Panc1 (cell line): ENCODE measurements around the gene ADD2. TPM values are rescaled to one million over a fixed set of nuclear protein-coding genes. Genes with fewer than 3 reads are reported as not detected.

ENCODE experiments used
- ATAC-seq: fragments of 200-7000 bp; cut with Tn5 transposase; 2 replicates; pipeline ENCODE4 v1.9.1; 2020; ENCODE audit warnings: mild to moderate bottlenecking, moderate library complexity
- BruUV-seq: library from RNA; stranded (reverse); fragments of 400-500 nt; replicated peaks from 2 replicates; lab custom pipeline; 2021; lab: Mats Ljungman, UMichigan
- CTCF ChIA-PET: fragments of 300-600 bp; sonication (Branson Sonifier 250); formaldehyde crosslinking; loops from one replicate; lab custom pipeline; 2022; ENCODE audit warnings: antibody characterized with exemption; lab: Charles Lee
- POLR2A ChIA-PET: fragments of 300-600 bp; sonication (Branson Sonifier 250); formaldehyde crosslinking; loops from one replicate; lab custom pipeline; 2022; ENCODE audit warnings: antibody characterized with exemption; lab: Charles Lee
- DNase-seq: peaks from one replicate; pipeline ENCODE4 v3.0.0-alpha.2; 2010; ENCODE audit warnings: low read depth, low spot score
- H3K27ac ChIP-seq: 2 replicates; pipeline ENCODE4 v1.5.1; 2011; ENCODE audit warnings: mild to moderate bottlenecking, low read length, inconsistent platforms
- H3K27me3 ChIP-seq: fragments of 200-500 bp; sonication (Bioruptor generic); 2 replicates; pipeline ENCODE4 v1.6.0; 2014; ENCODE audit warnings: low read length, inconsistent platforms; ENCODE audit not compliant: control insufficient read depth, insufficient read depth
- H3K36me3 ChIP-seq: fragments of 200-500 bp; sonication (Bioruptor generic); 2 replicates; pipeline ENCODE4 v1.5.1; 2014; ENCODE audit warnings: inconsistent platforms, mild to moderate bottlenecking, low read length, moderate library complexity; ENCODE audit not compliant: control insufficient read depth, insufficient read depth
- H3K4me1 ChIP-seq: 2 replicates; pipeline ENCODE4 v1.5.1; 2011; ENCODE audit warnings: inconsistent platforms, mild to moderate bottlenecking, low read length, moderate library complexity; ENCODE audit not compliant: control insufficient read depth, insufficient read depth
- H3K4me3 ChIP-seq, 2 experiments: 2 replicates each; pipeline ENCODE4 v1.5.1; 2011 to 2012; ENCODE audit warnings: low read depth in 2 of 2, low read length in 2 of 2, mild to moderate bottlenecking in 2 of 2, inconsistent platforms in 1 of 2, moderate library complexity in 1 of 2
- H3K9me3 ChIP-seq: fragments of 200-500 bp; sonication (Bioruptor generic); 2 replicates; pipeline ENCODE4 v1.5.1; 2014; ENCODE audit warnings: low read depth, mild to moderate bottlenecking, inconsistent platforms, low read length, moderate library complexity; ENCODE audit not compliant: control insufficient read depth, insufficient read depth
- POLR2AphosphoS5 ChIP-seq: IDR thresholded peaks from 2 replicates; pipeline ENCODE4 v1.6.1; 2012; ENCODE audit warnings: mild to moderate bottlenecking, low read depth, low read length, moderate library complexity
- SIN3A ChIP-seq: IDR thresholded peaks from 2 replicates; pipeline ENCODE4 v1.6.1; 2012; ENCODE audit warnings: low read depth, mild to moderate bottlenecking, low read length, moderate library complexity, borderline replicate concordance; ENCODE audit not compliant: insufficient read depth
- TCF7L2 ChIP-seq: IDR thresholded peaks from 2 replicates; pipeline ENCODE4 v1.6.1; 2011; ENCODE audit warnings: mild to moderate bottlenecking, low read depth, low read length, inconsistent platforms
- in situ Hi-C: cut with HindIII; loops from 2 replicates; pipeline ENCODE4 v1.10.0; 2016; ENCODE audit warnings: low sequenced_read_pairs, low pct_unique_long_range_greater_than_20kb
- intact Hi-C: fragments of 100-400 bp; cut with micrococcal nuclease; formaldehyde crosslinking; loops from one replicate; pipeline ENCODE4 v1.10.0; 2022; ENCODE audit not compliant: unreplicated experiment
- total RNA-seq: library from RNA; stranded (reverse); gene quantifications from one replicate; pipeline ENCODE4 v1.2.1, GENCODE V29; 2021; ENCODE audit not compliant: unreplicated experiment
- TF ChIP-seq, protein P1 (sequence below): fragments of 450-650 bp; IDR thresholded peaks from 2 replicates; pipeline ENCODE4 v1.5.1; 2017; ENCODE audit warnings: mild to moderate bottlenecking
- TF ChIP-seq, protein P2 (sequence below), 2 experiments: IDR thresholded peaks; 2 replicates each; pipeline ENCODE4 v1.6.1; 2011 to 2012; ENCODE audit warnings: low read depth in 2 of 2, control low read depth in 1 of 2, low read length in 1 of 2, mild to moderate bottlenecking in 1 of 2, moderate library complexity in 1 of 2; ENCODE audit not compliant: insufficient read depth in 1 of 2

ADD2 gene
- total RNA-seq, 1 experiment from 2014 or later, result 0.26 TPM

DNA sequence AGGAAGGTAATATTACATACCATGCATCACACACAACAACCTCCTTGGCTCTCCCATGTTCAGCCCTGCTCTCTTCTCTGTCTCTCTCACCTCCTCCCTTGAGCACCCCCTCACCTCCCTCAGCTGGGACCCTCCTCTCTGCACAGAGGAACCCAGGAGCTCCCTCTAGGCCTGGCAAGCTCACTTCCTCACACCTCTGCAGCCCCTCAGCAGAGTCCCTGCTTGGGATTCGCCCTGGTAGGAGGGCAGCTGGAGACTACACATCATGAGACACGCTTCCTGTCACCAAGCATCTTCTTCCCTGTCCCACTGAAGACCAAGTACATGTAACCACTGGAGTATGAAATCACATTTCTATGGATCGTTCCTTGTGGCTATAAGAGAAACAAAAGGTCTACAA, 51.0 kb downstream of the ADD2 start:
- POLR2A ChIA-PET, result interaction anchor here (0.5 kb wide), 1 partner anchor 23 kb away, joined by 4 read pairs; no protein-coding TSS in a partner anchor
- DNase-seq, result no peak
- in situ Hi-C loops (no loop called here), intact Hi-C loops (no loop called here)
- H3K4me3 ChIP-seq, result no peak overlapping the region
- no peak overlapping the region for H3K27ac ChIP-seq
- BruUV-seq, result no TSS peak
- ATAC-seq, result no peak
- no peaks in the 10 kb centered on the region for H3K9me3 ChIP-seq
- H3K27me3 ChIP-seq, result peaks cover 3% of the 10 kb centered on the region
- CTCF ChIA-PET, result no interaction called here
- H3K36me3 ChIP-seq, result no peaks in the 10 kb centered on the region
- H3K4me1 ChIP-seq, result no peaks in the 10 kb centered on the region
- TF ChIP-seq SIN3A, result no peak
- TF ChIP-seq, protein P1, sequence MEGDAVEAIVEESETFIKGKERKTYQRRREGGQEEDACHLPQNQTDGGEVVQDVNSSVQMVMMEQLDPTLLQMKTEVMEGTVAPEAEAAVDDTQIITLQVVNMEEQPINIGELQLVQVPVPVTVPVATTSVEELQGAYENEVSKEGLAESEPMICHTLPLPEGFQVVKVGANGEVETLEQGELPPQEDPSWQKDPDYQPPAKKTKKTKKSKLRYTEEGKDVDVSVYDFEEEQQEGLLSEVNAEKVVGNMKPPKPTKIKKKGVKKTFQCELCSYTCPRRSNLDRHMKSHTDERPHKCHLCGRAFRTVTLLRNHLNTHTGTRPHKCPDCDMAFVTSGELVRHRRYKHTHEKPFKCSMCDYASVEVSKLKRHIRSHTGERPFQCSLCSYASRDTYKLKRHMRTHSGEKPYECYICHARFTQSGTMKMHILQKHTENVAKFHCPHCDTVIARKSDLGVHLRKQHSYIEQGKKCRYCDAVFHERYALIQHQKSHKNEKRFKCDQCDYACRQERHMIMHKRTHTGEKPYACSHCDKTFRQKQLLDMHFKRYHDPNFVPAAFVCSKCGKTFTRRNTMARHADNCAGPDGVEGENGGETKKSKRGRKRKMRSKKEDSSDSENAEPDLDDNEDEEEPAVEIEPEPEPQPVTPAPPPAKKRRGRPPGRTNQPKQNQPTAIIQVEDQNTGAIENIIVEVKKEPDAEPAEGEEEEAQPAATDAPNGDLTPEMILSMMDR, result no peak
- TF ChIP-seq, protein P2, sequence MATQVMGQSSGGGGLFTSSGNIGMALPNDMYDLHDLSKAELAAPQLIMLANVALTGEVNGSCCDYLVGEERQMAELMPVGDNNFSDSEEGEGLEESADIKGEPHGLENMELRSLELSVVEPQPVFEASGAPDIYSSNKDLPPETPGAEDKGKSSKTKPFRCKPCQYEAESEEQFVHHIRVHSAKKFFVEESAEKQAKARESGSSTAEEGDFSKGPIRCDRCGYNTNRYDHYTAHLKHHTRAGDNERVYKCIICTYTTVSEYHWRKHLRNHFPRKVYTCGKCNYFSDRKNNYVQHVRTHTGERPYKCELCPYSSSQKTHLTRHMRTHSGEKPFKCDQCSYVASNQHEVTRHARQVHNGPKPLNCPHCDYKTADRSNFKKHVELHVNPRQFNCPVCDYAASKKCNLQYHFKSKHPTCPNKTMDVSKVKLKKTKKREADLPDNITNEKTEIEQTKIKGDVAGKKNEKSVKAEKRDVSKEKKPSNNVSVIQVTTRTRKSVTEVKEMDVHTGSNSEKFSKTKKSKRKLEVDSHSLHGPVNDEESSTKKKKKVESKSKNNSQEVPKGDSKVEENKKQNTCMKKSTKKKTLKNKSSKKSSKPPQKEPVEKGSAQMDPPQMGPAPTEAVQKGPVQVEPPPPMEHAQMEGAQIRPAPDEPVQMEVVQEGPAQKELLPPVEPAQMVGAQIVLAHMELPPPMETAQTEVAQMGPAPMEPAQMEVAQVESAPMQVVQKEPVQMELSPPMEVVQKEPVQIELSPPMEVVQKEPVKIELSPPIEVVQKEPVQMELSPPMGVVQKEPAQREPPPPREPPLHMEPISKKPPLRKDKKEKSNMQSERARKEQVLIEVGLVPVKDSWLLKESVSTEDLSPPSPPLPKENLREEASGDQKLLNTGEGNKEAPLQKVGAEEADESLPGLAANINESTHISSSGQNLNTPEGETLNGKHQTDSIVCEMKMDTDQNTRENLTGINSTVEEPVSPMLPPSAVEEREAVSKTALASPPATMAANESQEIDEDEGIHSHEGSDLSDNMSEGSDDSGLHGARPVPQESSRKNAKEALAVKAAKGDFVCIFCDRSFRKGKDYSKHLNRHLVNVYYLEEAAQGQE (IDR thresholded peaks at IDR 0.05; ENCODE audit: insufficient read depth in 1 of 2, low read depth in 2 of 2, low read length in 1 of 2), result no peak

DNA sequence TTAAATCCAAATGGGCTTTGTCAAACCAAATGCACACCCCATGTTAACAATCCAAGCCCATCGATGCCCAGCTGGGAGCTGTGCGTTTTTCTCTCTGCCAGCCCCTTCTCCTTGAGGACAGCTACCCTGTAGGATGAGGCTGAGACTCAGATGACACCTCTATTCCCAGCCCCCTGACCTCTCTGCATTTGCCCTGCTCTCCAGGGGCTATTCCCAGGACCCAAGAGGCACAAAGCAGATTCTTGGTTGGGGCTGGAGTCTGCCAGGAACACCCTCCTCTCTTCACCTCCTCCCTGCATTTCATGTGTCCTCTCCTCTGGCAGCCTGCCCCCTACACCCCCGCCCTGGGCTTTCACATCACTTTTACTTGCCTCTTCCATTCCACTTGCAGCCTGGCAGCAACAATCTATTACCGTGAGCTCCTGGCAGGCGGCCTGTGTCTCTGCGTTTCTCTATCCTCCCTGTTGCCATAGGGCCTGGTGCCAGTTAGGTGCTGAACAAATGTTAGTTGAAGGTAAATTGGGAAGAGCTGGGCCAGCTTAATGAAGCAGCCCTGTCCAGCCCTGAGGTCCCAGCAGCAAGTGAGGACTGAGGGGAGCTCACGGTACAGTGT, 51.8 kb downstream of the ADD2 start:
- Histone ChIP-seq H3K4me1 (no peaks in the 10 kb centered on the region), H3K27me3 (peaks cover 3% of the 10 kb centered on the region), H3K4me3 (no peak overlapping the region), H3K9me3 (no peaks in the 10 kb centered on the region), H3K27ac (no peak overlapping the region), H3K36me3 (no peaks in the 10 kb centered on the region)
- DNase-seq, result no peak
- CTCF ChIA-PET, result no interaction called here
- intact Hi-C loops (no loop called here), in situ Hi-C loops (no loop called here)
- POLR2A ChIA-PET, result no interaction called here
- no peak for TF ChIP-seq POLR2AphosphoS5
- no peak for TF ChIP-seq TCF7L2
- TF ChIP-seq, protein P2 (IDR thresholded peaks at IDR 0.05; ENCODE audit: insufficient read depth in 1 of 2, low read depth in 2 of 2, low read length in 1 of 2), result no peak
- TF ChIP-seq, protein P1, result no peak
- TF ChIP-seq SIN3A, result no peak
- no TSS peak for BruUV-seq
- ATAC-seq, result no peak
